AG04450 (cell line): Measurements from ENCODE around the gene ZBTB20. TPM values are rescaled to one million over a fixed set of nuclear protein-coding genes. Genes with fewer than 3 reads are reported as not detected.
A peak's percentile ranks its signal among the peaks of the same experiment; 100 is the strongest.

Experiments used
- CTCF ChIA-PET: fragments of 300-600, 350-600 bp; formaldehyde crosslinking; extraction: SDS; loops from one replicate; lab custom pipeline; 2022; ENCODE audit warnings: antibody characterized with exemption, inconsistent platforms; lab: Charles Lee
- POLR2A ChIA-PET: fragments of 350-600 bp; formaldehyde crosslinking; extraction: SDS; loops from one replicate; lab custom pipeline; 2021; ENCODE audit warnings: antibody characterized with exemption, inconsistent platforms; lab: Yijun Ruan, JAX
- DNase-seq: peaks from one replicate; pipeline ENCODE4 v3.0.0-alpha.2; 2011; ENCODE audit warnings: low read depth, low spot score
- H3K27ac ChIP-seq: one replicate; pipeline ENCODE4 v1.5.1; 2012; ENCODE audit warnings: low read depth, low read length, control low read depth
- H3K27me3 ChIP-seq: one replicate; pipeline ENCODE4 v1.6.0; 2012; ENCODE audit warnings: low read length; ENCODE audit not compliant: control insufficient read depth, insufficient read depth
- H3K4me3 ChIP-seq: 2 replicates; pipeline ENCODE4 v1.5.1; 2011; ENCODE audit warnings: mild to moderate bottlenecking, low read depth, low read length, control low read depth
- H3K9me3 ChIP-seq: 2 replicates; pipeline ENCODE4 v1.5.1; 2012; ENCODE audit warnings: low read length; ENCODE audit not compliant: control insufficient read depth, insufficient read depth
- CTCF ChIP-seq: IDR thresholded peaks from 2 replicates; pipeline ENCODE4 v1.5.1; 2011; ENCODE audit warnings: low read depth, low read length, control low read depth, inconsistent platforms
- polyA plus RNA-seq: library from polyadenylated mRNA; depleted of rRNA; stranded (reverse); fragments of >200 nt; gene quantifications from 2 replicates; pipeline ENCODE4 v1.2.3, GENCODE V29; 2011

The ZBTB20 gene
- polyA plus RNA-seq, 1 experiment = 3.0 TPM

GRCh38 chr3:114338651-114339357, 808.3 kb downstream of the ZBTB20 start:
- Histone ChIP-seq H3K9me3 (no peaks in the 10 kb centered on the region; the same call in 1 of the 2 replicates), H3K4me3 (no peak overlapping the region), H3K27me3 (no peaks in the 10 kb centered on the region), H3K27ac (no peak overlapping the region)
- ChIA-PET CTCF (interaction anchor here (1.8 kb wide), 1 partner anchor 494 kb away, joined by 4 read pairs; no protein-coding TSS in a partner anchor), POLR2A (no interaction called here)
- TF ChIP-seq CTCF = no peak
- no peak for DNase-seq

- no peak for TF ChIP-seq CTCF
- H3K27me3 ChIP-seq = no peaks in the 10 kb centered on the region
- no peaks in the 10 kb centered on the region for H3K9me3 ChIP-seq
- DNase-seq = no peak
- no peak overlapping the region for H3K27ac ChIP-seq
- no peak overlapping the region for H3K4me3 ChIP-seq
- POLR2A ChIA-PET = no interaction called here
- CTCF ChIA-PET = interaction anchor here (0.8 to 2.7 kb wide), 7 partner anchors 8 to 492 kb away, joined by 3 to 10 read pairs (median 7); no protein-coding TSS in a partner anchor
Observed at GRCh38 chr3:114336857-114337256, 810.2 kb downstream of the ZBTB20 start.

- no peak for DNase-seq
- POLR2A ChIA-PET = no interaction called here
- CTCF ChIA-PET = interaction anchor here (0.6 to 2.7 kb wide), 17 partner anchors 9 to 600 kb away, joined by 3 to 10 read pairs (median 3); no protein-coding TSS in a partner anchor
- H3K27ac ChIP-seq = no peak overlapping the region
- peak; percentile 53 for TF ChIP-seq CTCF
- H3K27me3 ChIP-seq = no peaks in the 10 kb centered on the region
- H3K4me3 ChIP-seq = no peak overlapping the region
- H3K9me3 ChIP-seq = no peaks in the 10 kb centered on the region
Observed at GRCh38 chr3:114336122-114336697, 810.9 kb downstream of the ZBTB20 start.

GRCh38 chr3:114333923-114334240, 813.2 kb downstream of the ZBTB20 start:
- H3K27ac ChIP-seq = no peak overlapping the region
- H3K4me3 ChIP-seq = no peak overlapping the region
- POLR2A ChIA-PET = no interaction called here
- TF ChIP-seq CTCF = no peak
- no peak for DNase-seq
- CTCF ChIA-PET = no interaction called here
- no peaks in the 10 kb centered on the region for H3K27me3 ChIP-seq
- no peaks in the 10 kb centered on the region for H3K9me3 ChIP-seq
